GM18861 (cell line): ENCODE measurements around the gene RSRC1.
"Not testable (repeated sequence)": the region's sequence is repeated elsewhere in the genome, so short reads cannot be mapped to it uniquely, and the experiment has no call there.

ENCODE experiments used
- ATAC-seq: cut with Tn5 transposase; IDR thresholded peaks from one replicate; pipeline ENCODE4 v1.9.1; 2021; ENCODE audit not compliant: unreplicated experiment

Gene RSRC1

GRCh38 chr3:158312560-158313141 lies 202.8 kb downstream of the RSRC1 start:
- no peak for ATAC-seq

DNA sequence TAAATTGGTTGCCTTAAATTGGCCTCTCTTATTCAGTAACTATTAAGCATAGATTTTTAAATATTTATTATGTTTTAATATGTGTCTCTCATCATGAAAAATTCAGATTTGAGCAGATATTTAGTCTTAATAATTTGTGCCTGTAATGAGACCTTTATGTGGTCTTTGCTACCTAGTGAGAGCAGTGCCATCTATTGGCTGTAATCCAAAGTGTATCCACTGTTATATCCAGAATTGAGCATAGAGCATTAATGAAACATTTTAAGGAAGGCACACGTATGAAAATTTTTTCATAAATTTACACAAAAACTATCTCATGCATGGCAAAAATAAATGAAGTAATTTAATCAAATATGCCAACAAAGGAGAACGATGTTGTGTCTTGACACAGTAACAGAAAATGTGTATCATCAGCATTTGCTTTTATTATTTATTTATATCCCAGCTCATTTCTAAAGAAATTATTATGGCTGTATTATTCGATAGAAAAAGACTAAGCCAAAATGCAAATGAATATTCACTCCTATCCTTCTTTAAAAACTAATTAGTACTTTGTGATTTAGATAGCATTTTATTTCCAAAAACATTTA lies 203.5 kb downstream of the RSRC1 start:
- ATAC-seq = no peak

GRCh38 chr3:158314426-158315357 lies 204.8 kb downstream of the RSRC1 start:
- peak; percentile 54 for ATAC-seq

- ATAC-seq = not testable (repeated sequence)
Observed at GRCh38 chr3:158329696-158330441, 220.0 kb downstream of the RSRC1 start.

- ATAC-seq = no peak
Observed at GRCh38 chr3:158330870-158331269, 221.0 kb downstream of the RSRC1 start.

DNA sequence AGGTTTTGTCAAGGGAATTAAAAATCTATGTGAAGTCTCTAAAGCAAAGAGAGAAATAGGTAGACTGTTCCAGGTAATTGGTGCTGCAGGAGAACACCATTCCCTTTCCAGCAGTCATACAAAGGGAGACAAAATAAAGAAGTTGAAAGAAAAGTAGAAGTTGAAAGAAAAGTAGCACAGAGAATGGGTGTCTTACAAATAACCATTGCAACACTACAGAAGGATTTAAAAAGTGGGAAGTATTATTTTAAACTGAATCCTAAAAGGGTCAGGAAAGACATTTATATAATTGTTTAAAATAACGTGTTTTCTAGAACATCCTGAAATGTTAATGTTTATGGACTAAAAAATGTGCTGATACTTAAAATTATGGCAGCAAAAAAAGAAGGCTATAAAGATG lies 223.8 kb downstream of the RSRC1 start:
- no peak for ATAC-seq

GRCh38 chr3:158337110-158337509 lies 227.2 kb downstream of the RSRC1 start:
- ATAC-seq = no peak

GRCh38 chr3:158339638-158340037 lies 229.7 kb downstream of the RSRC1 start:
- ATAC-seq = no peak

GRCh38 chr3:158340951-158341350 lies 231.1 kb downstream of the RSRC1 start:
- ATAC-seq = not testable (repeated sequence)

DNA sequence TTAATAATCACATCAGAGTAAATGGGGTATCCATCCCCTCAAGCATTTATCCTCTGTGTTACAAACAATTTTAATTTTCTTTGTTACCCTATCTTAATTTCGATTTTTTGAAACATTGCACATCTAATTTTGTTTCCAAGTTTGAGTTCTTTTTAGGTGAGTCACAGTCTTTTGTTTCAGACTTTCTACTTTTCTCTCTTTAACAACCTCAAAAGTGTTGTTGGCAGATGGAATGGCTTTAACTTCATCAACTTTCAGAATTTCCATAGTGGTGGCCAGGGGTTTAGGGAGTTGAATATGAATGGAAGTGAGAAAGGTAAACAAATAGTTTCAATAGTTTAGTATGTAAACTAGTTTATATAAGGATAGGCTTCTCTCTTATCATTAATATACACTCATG lies 238.1 kb downstream of the RSRC1 start:
- no peak for ATAC-seq

DNA sequence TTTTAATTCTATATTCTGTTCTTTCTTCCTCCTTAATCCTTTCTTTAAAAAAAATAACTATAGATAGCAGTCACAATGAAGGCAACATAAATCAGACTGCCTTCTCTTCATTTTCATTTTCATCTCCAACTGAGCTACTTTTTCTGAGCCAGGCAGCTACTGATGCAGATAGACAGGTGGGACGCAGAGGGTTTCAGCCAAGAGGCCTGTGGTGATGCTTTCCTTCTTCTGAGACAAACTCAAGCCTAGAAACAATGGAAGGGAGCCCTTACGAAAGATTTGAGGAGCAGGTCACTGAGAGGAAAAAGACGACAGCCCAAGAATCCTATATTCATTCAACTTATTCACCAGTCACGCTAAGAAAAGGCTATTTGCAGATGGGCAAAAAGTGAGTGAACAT lies 241.1 kb downstream of the RSRC1 start:
- ATAC-seq = no peak

DNA sequence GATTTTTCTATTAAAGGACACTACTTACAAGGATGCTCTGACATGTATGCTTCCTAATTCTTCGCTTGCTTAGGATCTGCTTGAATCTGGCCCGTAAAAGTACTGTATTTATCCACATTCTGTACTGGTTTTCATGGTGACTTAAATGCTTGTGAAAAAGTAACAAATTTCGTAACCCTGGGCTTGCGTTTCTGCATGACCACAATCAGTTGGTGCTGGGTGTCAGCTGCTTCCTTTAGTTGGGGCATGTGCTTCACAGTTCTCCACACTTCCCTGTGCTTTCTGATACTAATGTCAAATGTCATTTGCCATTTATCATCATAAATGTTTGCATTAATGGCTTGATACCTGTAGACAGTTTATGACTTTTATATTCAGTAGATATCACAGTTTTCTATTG lies 242.7 kb downstream of the RSRC1 start:
- no peak for ATAC-seq

- ATAC-seq = peak; percentile 75
Observed at GRCh38 chr3:158354713-158355112, 244.8 kb downstream of the RSRC1 start.

DNA sequence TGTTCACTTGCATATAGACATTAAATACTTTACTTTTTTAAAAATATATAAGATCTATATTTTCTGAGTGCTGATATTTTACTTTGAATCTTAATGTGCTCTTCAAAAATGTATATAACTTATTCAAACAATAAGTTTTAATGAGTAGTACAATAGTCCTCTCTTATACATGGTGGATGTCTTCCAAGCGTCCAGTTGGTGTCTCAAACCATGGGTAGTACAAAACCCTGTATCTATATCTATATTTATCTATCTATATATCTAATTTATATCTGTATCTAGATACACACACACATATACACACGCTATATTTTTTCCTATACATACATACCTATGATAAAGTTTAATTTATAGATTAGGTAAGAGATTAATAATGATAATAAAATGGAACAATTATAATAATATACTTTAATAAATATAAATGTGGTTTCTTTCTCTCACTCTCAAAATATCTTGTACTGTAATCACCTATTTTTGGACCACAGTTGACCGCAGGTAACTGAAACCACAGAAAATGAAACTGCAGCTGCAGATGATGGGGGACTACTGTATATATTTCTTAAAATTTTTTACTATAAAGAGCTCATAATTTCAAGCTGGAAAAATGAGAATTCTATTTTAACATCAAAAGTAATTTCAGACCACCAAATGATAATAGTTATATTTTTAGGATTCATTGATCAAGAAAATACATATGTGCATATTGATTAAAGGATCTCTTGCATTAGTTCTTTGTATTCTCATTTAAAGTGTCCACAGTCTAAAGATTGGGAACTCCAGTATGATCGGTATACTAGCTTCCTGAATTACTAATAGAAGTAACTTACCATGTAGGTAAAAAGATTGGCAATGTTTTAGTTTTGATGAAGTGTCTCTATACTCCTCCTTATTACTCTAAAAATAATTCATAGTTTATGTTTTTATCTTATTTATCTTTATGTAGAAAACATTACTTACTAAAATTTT lies 246.0 kb downstream of the RSRC1 start:
- ATAC-seq = peak; percentile 86

GRCh38 chr3:158359339-158359738 lies 249.4 kb downstream of the RSRC1 start:
- ATAC-seq = no peak

GRCh38 chr3:158360756-158361448 lies 251.0 kb downstream of the RSRC1 start:
- no peak for ATAC-seq

GRCh38 chr3:158368271-158368670 lies 258.4 kb downstream of the RSRC1 start:
- ATAC-seq = no peak

- peak; percentile 86 for ATAC-seq
Observed at GRCh38 chr3:158369279-158369678, 259.4 kb downstream of the RSRC1 start.

DNA sequence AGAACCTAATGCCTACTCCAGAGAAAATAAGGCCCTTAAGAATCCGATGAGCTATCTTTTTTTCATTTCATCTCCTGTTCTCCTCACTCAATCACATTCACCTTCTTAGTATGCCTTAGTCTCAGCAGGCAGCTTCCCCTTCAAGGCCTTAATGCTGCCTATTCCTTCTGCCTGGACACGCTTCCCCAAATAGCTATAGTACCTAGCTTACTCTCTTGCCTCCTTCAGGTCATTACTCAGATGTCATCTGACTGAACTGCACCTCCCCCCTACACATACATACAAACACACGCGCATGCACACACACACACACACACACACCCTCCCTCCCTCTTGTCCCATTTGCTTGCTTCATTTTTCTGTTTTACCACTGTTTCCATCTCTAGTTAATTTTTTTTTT lies 269.6 kb downstream of the RSRC1 start:
- no peak for ATAC-seq
